Adrenal gland (tissue), 12 donors: Measurements from ENCODE around the gene DST. TPM values are rescaled to one million over a fixed set of nuclear protein-coding genes. Genes with fewer than 3 reads are reported as not detected.

Experiments used
- DNase-seq, 7 donors: peaks; one replicate each; pipeline ENCODE4 v3.0.0-alpha.2; 2019 to 2020
- H3K27ac ChIP-seq, 5 donors: fragments of 200-600 bp; sonication (generic) in 4 of 5; 1 replicate in 3 of 5; 2 replicates in 2 of 5; pipeline versions ENCODE4 v1.5.1 to v1.8.0; 2016 to 2020; ENCODE audit warnings: mild to moderate bottlenecking in 1 of 5
- H3K27me3 ChIP-seq: fragments of 200-600 bp; 2 replicates; pipeline ENCODE4 v1.8.0; 2021
- H3K36me3 ChIP-seq, 2 donors: fragments of 200-600 bp; replicated peaks in 1 of 2; 1 replicate in 1 of 2; 2 replicates in 1 of 2; pipeline versions ENCODE4 v1.5.1 to v1.8.0; 2018 to 2022
- H3K4me1 ChIP-seq, 2 donors: fragments of 200-600 bp; replicated peaks in 1 of 2; 1 replicate in 1 of 2; 2 replicates in 1 of 2; pipeline versions ENCODE4 v1.5.1 to v1.8.0; 2018 to 2021
- H3K4me3 ChIP-seq, 4 donors: fragments of 200-600 bp; sonication (generic) in 3 of 4; one replicate each; pipeline ENCODE4 v1.5.1; 2016 to 2018
- H3K9me3 ChIP-seq, 3 donors: fragments of 200-600 bp; sonication (generic) in 1 of 3; replicated peaks in 1 of 3; 1 replicate in 2 of 3; 2 replicates in 1 of 3; pipeline versions ENCODE4 v1.5.1 to v1.8.0; 2016 to 2021
- CTCF ChIP-seq, 6 experiments: fragments of 450-650 bp in 4 of 6; fragments of 200-600 bp in 2 of 6; sonication (generic) in 1 of 6; IDR thresholded peaks; 1 replicate in 5 of 6; 2 replicates in 1 of 6; pipeline versions ENCODE4 v1.5.1 to v1.8.0; 2016 to 2021; ENCODE audit warnings: antibody characterized with exemption in 6 of 6, mild to moderate bottlenecking in 2 of 6, moderate library complexity in 1 of 6
- POLR2A ChIP-seq, 2 donors: fragments of 450-650 bp; IDR thresholded peaks; one replicate each; pipeline ENCODE4 v1.6.1; 2017; ENCODE audit warnings: antibody characterized with exemption in 2 of 2, mild to moderate bottlenecking in 2 of 2, moderate library complexity in 1 of 2
- WGBS, 4 donors: extraction: QIAGEN DNeasy Blood & Tissue Kit in 2 of 4; methylation state at CpG; one replicate each; pipeline versions ENCODE4 v1.1.5 to v1.1.7; 2013 to 2017; 5-methylcytosine and 5-hydroxymethylcytosine counted together
- intact Hi-C, 2 donors: fragments of 100-400 bp; cut with DNase I; formaldehyde crosslinking; loops; one replicate each; pipeline versions ENCODE4 v1.14.1 to v1.15.0; 2022 to 2023
- polyA plus RNA-seq, 3 donors: library from polyadenylated mRNA; stranded (reverse); fragments of 200-250 nt in 2 of 3; fragments of 350-450 nt in 1 of 3; fragmentation: Illumina TruSeq in 1 of 3; extraction: RNeasy Lipid Tissue Mini Kit (QIAGEN cat#74804) in 1 of 3; gene quantifications; one replicate each; pipeline ENCODE4 v1.2.3, GENCODE V29; 2013 to 2014
- total RNA-seq, 9 donors: library from RNA; depleted of rRNA in 4 of 9; stranded (reverse); fragments of >200 nt in 4 of 9; fragments of 120-200 nt in 1 of 9; fragmentation: NEBNext Ultra II Directional in 1 of 9; extraction: Animal tissue kit (Norgen Biotek cat#: 25700) in 1 of 9; gene quantifications; one replicate each; pipeline versions ENCODE4 v1.1.0 to v1.2.4, GENCODE V29; 2013 to 2023
- donor health status: healthy with polysubstance abuse.
- donor health status: Bipolar disorder and iron deficiency.
- donor health status: DM: yes; HTN: yes; CAD: no.
- donor health status: DM: no; HTN: no; CAD: no.
- donor health status: DM: no; HTN: no; CAD: no.
- donor health status: DM: yes; HTN: yes; CAD: no.

The DST gene
- total and polyA plus RNA-seq, 12 donors, result 105 to 418 (median 265) TPM

- Histone ChIP-seq H3K27ac (no peak overlapping the region), H3K4me1 (peaks cover 15 to 34% of the 10 kb centered on the region in 2 donors)
Measured at GRCh38 chr6:56684342-56685101, 41.8 kb upstream of the DST start.

GRCh38 chr6:56683882-56684281 lies 41.2 kb upstream of the DST start:
- TF ChIP-seq CTCF (IDR thresholded peaks at IDR 0.05) (no peak), POLR2A (IDR thresholded peaks at IDR 0.05) (no peak)
- no peak overlapping the region for H3K27ac ChIP-seq
- no peak overlapping the region for H3K4me3 ChIP-seq
- no peaks in the 10 kb centered on the region for H3K9me3 ChIP-seq
- peaks cover 9 to 28% of the 10 kb centered on the region in 2 donors for H3K4me1 ChIP-seq
- intact Hi-C loops, result no loop called here
- WGBS, 4 donors, result 79 to 89% (median 87%) methylated on average over 1 of the region's 1 CpG
- DNase-seq, result peak in 2 of 7 donors; percentile 39 to 42
- no peaks in the 10 kb centered on the region for H3K27me3 ChIP-seq
- H3K36me3 ChIP-seq, result no peaks in the 10 kb centered on the region

More at GRCh38 chr6:56684342-56685101, 41.8 kb upstream of the DST start:
- Histone ChIP-seq H3K9me3 (no peaks in the 10 kb centered on the region), H3K36me3 (no peaks in the 10 kb centered on the region), H3K4me3 (no peak overlapping the region), H3K27me3 (no peaks in the 10 kb centered on the region)
- no peak for DNase-seq
- 89 to 94% (median 91%) methylated on average over 7 of the region's 7 CpGs for WGBS, 4 donors
- intact Hi-C loops, result no loop called here
- no peak for TF ChIP-seq POLR2A (IDR thresholded peaks at IDR 0.05)

- Histone ChIP-seq H3K4me1 (peaks cover 0 to 18% of the 10 kb centered on the region in 2 donors), H3K36me3 (no peaks in the 10 kb centered on the region), H3K4me3 (no peak overlapping the region), H3K27me3 (no peaks in the 10 kb centered on the region), H3K9me3 (no peaks in the 10 kb centered on the region), H3K27ac (no peak overlapping the region)
- WGBS, 4 donors, result 65 to 95% (median 91%) methylated on average over 1 of the region's 1 CpG
- TF ChIP-seq CTCF (IDR thresholded peaks at IDR 0.05), result no peak
- TF ChIP-seq POLR2A (IDR thresholded peaks at IDR 0.05), result no peak
- DNase-seq, result no peak
- intact Hi-C loops, result no loop called here
Measured at GRCh38 chr6:56682635-56683034, 39.9 kb upstream of the DST start.

- DNase-seq, result peak in 1 of 7 donors; percentile 16
- Histone ChIP-seq H3K27me3 (no peaks in the 10 kb centered on the region), H3K9me3 (no peaks in the 10 kb centered on the region)
Measured at GRCh38 chr6:56677559-56677958, 34.9 kb upstream of the DST start.

More at GRCh38 chr6:56677559-56677958, 34.9 kb upstream of the DST start:
- intact Hi-C loops, result no loop called here
- Histone ChIP-seq H3K36me3 (no peaks in the 10 kb centered on the region), H3K27ac (no peak overlapping the region), H3K4me3 (no peak overlapping the region), H3K4me1 (peaks cover under 1 to 7% of the 10 kb centered on the region in 2 donors)
- TF ChIP-seq CTCF (IDR thresholded peaks at IDR 0.05) (no peak), POLR2A (IDR thresholded peaks at IDR 0.05) (no peak)
